ENCODE measurements around the gene TAF9B. TPM values are rescaled to one million over a fixed set of nuclear protein-coding genes. Genes with fewer than 3 reads are reported as not detected.
"Not testable (repeated sequence)": the region's sequence is repeated elsewhere in the genome, so short reads cannot be mapped to it uniquely, and the experiment has no call there.

The TAF9B gene
- total RNA-seq, 1 experiment from 2014 or later, result 81.2 TPM

DNA sequence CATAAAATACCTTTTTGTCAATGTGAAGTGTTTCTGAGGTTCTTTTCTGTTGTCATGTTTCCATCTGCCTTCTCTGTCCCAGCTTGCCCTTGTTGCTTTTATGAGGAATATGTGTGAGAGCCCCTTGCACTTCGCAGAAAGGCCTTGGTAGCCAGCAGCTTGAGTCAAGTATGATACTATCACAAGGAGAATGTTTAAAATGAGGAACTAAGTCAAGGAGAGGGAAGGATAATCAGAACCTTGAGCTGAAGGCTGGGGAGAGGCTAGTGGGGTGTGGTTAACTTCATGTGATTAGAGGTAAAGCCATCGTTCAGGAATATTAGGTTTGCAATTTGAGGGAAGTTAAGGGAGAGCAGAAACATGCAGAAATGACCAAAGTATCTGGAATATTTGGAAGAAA lies 22.7 kb downstream of the TAF9B start:
- DNase-seq (ENCODE audit: low spot score), result no peak

DNA sequence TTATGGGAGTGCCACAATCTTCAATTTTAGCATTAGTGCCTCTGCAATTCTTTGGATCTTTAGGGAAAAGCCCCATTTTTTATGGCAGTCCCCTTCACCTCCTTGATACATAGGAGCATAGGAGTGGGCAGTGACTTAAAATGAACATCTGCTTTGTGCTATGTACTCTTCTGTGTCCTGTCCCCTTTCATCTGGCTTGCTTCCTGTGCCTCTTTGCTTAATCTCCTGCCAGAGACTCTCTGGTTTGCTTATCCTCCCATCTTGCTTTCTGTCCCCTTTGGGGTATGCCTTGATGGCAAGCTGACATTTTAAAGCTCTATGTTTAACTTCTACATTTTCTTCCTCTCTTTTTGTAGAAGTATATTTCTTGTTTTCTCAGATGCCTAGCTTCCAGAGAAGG lies 23.1 kb downstream of the TAF9B start:
- no peak for DNase-seq (ENCODE audit: low spot score)

GRCh38 chrX:78111140-78111931 lies 28.1 kb downstream of the TAF9B start:
- DNase-seq (ENCODE audit: low spot score), result no peak

DNA sequence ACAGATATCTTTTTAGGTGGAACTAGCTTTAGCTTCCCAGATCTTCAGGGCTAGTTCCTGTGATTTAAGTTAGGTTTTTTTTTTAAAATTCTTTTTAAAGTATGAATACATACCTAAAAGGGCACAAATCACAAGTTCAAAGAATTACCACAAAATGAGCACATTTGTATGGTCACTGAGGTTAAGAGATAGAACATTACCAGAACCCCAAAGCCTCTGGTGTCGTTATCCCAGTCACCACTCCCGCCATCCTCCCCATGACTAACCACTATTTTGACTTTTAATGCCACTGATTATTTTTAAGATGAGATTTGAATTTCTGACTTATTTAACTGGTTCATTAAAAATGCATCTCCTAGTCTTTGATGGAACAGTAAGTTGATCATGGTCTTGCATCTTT lies 30.0 kb downstream of the TAF9B start:
- no peak for DNase-seq (ENCODE audit: low spot score)

DNA sequence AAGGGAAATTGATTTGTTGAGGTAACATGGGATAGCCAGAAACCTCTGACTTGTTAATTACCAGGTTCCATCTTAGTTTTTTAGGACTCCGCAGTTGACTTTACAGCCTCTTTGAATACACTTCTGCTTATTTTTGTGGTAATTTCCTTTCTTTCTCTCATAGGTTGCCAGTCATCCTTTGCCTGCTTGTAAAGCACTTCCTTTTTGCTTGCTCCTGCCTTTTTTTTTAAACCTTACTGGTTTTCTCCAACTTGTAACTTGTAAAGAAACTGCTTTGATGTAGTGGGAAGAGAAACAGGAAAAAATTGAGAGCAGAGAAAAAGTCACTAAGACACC lies 32.8 kb downstream of the TAF9B start:
- DNase-seq (ENCODE audit: low spot score), result no peak

GRCh38 chrX:78105944-78106650 lies 33.4 kb downstream of the TAF9B start:
- no peak for DNase-seq (ENCODE audit: low spot score)

DNA sequence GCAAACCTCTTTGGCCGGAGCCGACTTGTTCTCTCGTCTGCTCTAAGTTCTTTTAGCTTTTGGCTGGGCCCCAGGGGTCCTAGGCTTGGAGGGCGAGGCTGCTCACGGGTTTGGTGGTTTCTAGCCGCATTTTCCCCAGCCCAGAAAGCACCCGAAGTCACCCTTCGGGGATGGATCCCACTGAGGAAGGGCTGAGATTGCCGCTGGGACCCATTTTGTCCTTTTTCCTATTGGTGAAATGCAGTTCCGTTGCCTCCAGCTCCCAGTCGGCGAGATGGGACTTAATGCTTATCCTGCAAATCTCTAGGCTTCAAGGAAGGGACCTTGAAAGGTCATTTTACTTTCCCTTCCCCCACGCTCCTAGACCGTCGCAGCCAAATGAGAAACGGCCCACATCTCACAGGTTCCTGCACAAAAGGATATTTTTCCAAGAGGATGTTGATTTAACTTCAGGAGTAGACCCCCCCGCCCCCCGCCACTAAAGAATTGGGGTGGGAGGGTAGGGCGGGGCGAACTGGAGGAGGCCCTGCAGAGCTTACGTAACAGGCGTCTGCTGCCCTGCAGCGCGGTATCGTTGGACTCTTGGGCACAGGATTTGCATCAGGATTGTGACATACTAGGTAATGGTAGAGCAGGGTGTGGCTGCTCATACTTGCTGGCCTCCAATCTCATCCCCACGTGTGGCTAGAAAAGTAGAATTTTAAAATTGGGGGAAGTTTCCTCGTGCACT lies 34.8 kb downstream of the TAF9B start:
- DNase-seq (ENCODE audit: low spot score), result peak; percentile 45

DNA sequence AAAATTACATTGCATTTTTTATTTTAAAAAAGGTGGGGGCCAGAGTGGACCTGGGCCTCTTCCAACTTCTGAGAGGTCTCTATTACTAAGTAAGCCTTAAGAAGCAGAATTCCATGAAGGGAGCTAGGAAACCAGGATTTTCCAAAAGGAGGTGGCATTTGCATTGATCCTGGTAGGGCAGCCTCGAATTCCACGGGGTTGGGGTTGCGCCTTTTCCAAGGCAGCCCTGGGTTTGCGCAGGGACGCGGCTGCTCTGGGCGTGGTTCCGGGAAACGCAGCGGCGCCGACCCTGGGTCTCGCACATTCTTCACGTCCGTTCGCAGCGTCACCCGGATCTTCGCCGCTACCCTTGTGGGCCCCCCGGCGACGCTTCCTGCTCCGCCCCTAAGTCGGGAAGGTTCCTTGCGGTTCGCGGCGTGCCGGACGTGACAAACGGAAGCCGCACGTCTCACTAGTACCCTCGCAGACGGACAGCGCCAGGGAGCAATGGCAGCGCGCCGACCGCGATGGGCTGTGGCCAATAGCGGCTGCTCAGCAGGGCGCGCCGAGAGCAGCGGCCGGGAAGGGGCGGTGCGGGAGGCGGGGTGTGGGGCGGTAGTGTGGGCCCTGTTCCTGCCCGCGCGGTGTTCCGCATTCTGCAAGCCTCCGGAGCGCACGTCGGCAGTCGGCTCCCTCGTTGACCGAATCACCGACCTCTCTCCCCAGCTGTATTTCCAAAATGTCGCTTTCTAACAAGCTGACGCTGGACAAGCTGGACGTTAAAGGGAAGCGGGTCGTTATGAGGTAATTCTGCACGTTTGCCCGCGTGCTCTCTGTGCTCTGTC lies 35.6 kb downstream of the TAF9B start, which contains the start of gene PGK1:
TSS of gene PGK1 (plus strand) at position 626 of the 824 bp plus-strand sequence. CDS start at position 719, 93 bp downstream.
- peak; percentile 97 for DNase-seq (ENCODE audit: low spot score)

GRCh38 chrX:78103001-78103622 lies 36.3 kb downstream of the TAF9B start:
- no peak for DNase-seq (ENCODE audit: low spot score)

- peak; percentile 12 for DNase-seq (ENCODE audit: low spot score)
These were observed 37.4 kb downstream of the TAF9B start for GRCh38 chrX:78102091-78102490.

DNA sequence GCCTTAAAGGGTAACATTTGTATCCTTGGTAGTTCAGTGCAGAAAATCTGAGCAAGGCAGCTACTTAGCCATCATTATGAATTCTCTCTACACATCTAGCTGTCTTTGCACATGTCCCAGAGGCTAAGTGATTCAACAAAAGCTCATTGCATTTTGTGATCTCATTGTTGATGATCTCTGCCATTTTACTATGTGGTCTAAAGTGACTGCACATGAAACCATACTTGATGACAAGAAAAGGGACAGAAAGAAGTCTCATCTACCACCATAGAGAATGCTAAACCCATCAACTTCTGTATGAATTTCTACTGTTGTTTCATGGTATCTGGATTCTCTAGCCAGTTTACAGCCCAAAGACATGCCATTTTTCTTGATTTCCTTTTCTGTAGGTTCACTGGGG lies 41.3 kb downstream of the TAF9B start:
- DNase-seq (ENCODE audit: low spot score), result no peak

DNA sequence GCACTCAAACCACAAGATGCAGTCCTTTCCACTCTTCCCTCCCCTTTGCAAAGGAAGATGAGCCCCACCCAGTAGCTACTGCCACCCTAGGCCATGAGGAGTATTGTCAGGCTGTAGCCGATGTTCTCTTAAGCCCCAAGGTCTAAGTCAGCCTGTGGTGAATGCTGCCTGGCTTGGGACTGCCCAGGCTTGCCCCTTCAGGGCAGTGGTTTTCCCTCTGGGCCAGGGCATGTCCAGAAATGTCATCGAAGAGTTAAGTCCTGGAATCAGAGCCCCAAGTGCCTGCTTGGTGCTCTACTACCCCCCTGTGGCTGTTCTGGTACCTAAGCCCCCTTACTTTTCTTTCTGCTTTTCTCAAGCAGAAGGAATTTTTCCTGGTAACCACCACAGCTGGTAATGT lies 47.2 kb downstream of the TAF9B start:
- peak; percentile 48 for DNase-seq (ENCODE audit: low spot score)

DNA sequence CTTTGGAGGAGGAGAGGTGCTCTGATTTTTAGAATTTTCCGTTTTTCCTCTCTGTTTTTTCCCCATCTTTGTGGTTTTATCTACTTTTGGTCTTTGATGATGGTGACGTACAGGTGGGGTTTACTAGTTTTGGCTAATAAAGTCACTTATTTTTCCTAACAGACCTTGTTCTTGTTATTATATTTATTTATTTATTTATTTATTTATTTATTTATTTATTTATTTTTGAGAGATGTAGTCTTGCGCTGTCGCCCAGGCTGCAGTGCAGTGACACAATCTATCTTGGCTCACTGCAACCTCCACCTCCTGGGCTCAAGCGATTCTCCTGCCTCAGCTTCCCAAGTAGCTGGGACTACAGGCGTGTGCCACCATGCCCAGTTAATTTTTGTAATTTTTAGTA lies 58.0 kb downstream of the TAF9B start:
- not testable (repeated sequence) for DNase-seq (ENCODE audit: low spot score)

Other genes starting within 250 kb of the TAF9B start
- gene MAGT1, start 244.2 kb downstream of the TAF9B start, total RNA-seq (2014; rRNA removed; shearing (Covaris generic)), result 88.2 and 117 TPM in 2 replicates
- gene COX7B, start 240.2 kb downstream of the TAF9B start, total RNA-seq (2014; rRNA removed; shearing (Covaris generic)), result 763 and 1,021 TPM in 2 replicates
- 10.2 and 13.7 TPM in 2 replicates for gene ATP7A, start 229.0 kb downstream of the TAF9B start, total RNA-seq (2014; rRNA removed; shearing (Covaris generic))
- not detected in 2 replicates for gene PGAM4, start 170.0 kb downstream of the TAF9B start, total RNA-seq (2014; rRNA removed; shearing (Covaris generic))
- gene PGK1, start 35.4 kb downstream of the TAF9B start, total RNA-seq (2014; rRNA removed; shearing (Covaris generic)), result 569 and 625 TPM in 2 replicates
- 0.04 TPM in 1 of 2 replicates, not detected in the other for gene CYSLTR1, start 188.0 kb upstream of the TAF9B start, total RNA-seq (2014; rRNA removed; shearing (Covaris generic))